Adipocyte (in vitro differentiated cells): Measurements from ENCODE around the gene OR2AJ1.
A peak's percentile ranks its signal among the peaks of the same experiment; 100 is the strongest.

Source experiments
- DNase-seq: peaks from one replicate; pipeline ENCODE4 v3.0.0-alpha.2; 2015; ENCODE audit warnings: low read depth
- H3K27me3 ChIP-seq: replicated peaks from 2 replicates; pipeline ENCODE4 v1.7.0; 2013; ENCODE audit warnings: mild to moderate bottlenecking, low read length, moderate library complexity; ENCODE audit not compliant: control insufficient read depth, insufficient read depth
- H3K36me3 ChIP-seq: 2 replicates; pipeline ENCODE4 v1.7.0; 2013; ENCODE audit warnings: low read length, mild to moderate bottlenecking, moderate library complexity; ENCODE audit not compliant: control insufficient read depth, insufficient read depth, severe bottlenecking
- H3K4me1 ChIP-seq: 2 replicates; pipeline ENCODE4 v1.7.0; 2013; ENCODE audit warnings: mild to moderate bottlenecking, low read length, moderate library complexity; ENCODE audit not compliant: control insufficient read depth, insufficient read depth
- H3K4me3 ChIP-seq: 2 replicates; pipeline ENCODE4 v1.7.0; 2013; ENCODE audit warnings: mild to moderate bottlenecking, low read length, moderate library complexity
- H3K9ac ChIP-seq: 2 replicates; pipeline ENCODE4 v1.7.0; 2013; ENCODE audit warnings: mild to moderate bottlenecking, low read length, moderate library complexity
- H3K9me3 ChIP-seq: 2 replicates; pipeline ENCODE4 v1.7.0; 2013; ENCODE audit warnings: mild to moderate bottlenecking, low read length, moderate library complexity; ENCODE audit not compliant: control insufficient read depth

Gene OR2AJ1, protein sequence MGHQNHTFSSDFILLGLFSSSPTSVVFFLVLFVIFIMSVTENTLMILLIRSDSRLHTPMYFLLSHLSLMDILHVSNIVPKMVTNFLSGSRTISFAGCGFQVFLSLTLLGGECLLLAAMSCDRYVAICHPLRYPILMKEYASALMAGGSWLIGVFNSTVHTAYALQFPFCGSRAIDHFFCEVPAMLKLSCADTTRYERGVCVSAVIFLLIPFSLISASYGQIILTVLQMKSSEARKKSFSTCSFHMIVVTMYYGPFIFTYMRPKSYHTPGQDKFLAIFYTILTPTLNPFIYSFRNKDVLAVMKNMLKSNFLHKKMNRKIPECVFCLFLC

DNA sequence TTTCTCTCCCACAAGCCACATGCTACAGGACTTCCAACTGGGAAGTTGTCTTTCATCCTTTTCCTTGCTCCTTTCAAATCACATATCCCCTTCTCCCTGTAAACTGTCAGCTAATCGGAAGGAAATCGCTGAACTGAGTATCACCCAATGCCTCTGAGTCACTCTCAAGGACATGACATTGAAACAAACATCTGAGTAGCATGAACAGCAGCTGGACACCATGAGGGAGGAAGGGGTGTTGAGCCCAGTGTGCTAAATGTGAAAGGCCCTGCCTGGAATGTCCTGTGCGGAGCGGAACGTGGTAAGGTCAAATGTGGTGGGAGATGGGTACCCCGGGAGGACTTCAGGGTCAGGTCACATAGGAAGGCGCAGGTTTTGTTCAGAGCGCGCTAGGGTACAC is at the start of gene OR2AJ1:
Gene OR2AJ1, plus strand, starts transcription at position 22 of the 400 bp plus-strand sequence. CDS start 8,880 bp downstream, outside the sequence.
- no peak within 1 kb of the TSS for H3K9ac ChIP-seq
- no peak for DNase-seq
- no peak within 1 kb of the TSS for H3K4me3 ChIP-seq
- H3K27me3 ChIP-seq = no peaks in the 10 kb centered on the region
- H3K36me3 ChIP-seq = no peaks in the 10 kb centered on the region
- no peaks in the 10 kb centered on the region for H3K4me1 ChIP-seq
- H3K9me3 ChIP-seq = no peaks in the 10 kb centered on the region

GRCh38 chr1:247883346-247883745 is 41.3 kb upstream of the OR2AJ1 start:
- Histone ChIP-seq H3K27me3 (no peaks in the 10 kb centered on the region), H3K9ac (no peak overlapping the region), H3K4me1 (no peaks in the 10 kb centered on the region), H3K36me3 (no peaks in the 10 kb centered on the region), H3K4me3 (no peak overlapping the region), H3K9me3 (no peaks in the 10 kb centered on the region)
- no peak for DNase-seq

GRCh38 chr1:247884797-247885413 is 39.8 kb upstream of the OR2AJ1 start:
- H3K9me3 ChIP-seq = no peaks in the 10 kb centered on the region
- no peak for DNase-seq
- no peak overlapping the region for H3K4me3 ChIP-seq
- H3K27me3 ChIP-seq = no peaks in the 10 kb centered on the region
- no peaks in the 10 kb centered on the region for H3K4me1 ChIP-seq
- H3K9ac ChIP-seq = no peak overlapping the region
- no peaks in the 10 kb centered on the region for H3K36me3 ChIP-seq

- no peak within 1 kb of the TSS for H3K9ac ChIP-seq
- no peaks in the 10 kb centered on the region for H3K36me3 ChIP-seq
- DNase-seq = no peak
- no peaks in the 10 kb centered on the region for H3K9me3 ChIP-seq
- no peaks in the 10 kb centered on the region for H3K27me3 ChIP-seq
- no peak within 1 kb of the TSS for H3K4me3 ChIP-seq
- no peaks in the 10 kb centered on the region for H3K4me1 ChIP-seq
Observed at GRCh38 chr1:247895163-247895637, 29.5 kb upstream of the OR2AJ1 start, which contains the start of gene OR2W3. Gene OR2W3 (plus strand): TSS chr1:247895587. CDS start chr1:247895587, 0 bp downstream.

- H3K27me3 ChIP-seq = no peaks in the 10 kb centered on the region
- no peak overlapping the region for H3K4me3 ChIP-seq
- DNase-seq = no peak
Observed at GRCh38 chr1:247895976-247896375, 28.7 kb upstream of the OR2AJ1 start.

GRCh38 chr1:247904122-247904521 is 20.6 kb upstream of the OR2AJ1 start:
- Histone ChIP-seq H3K9ac (no peak overlapping the region), H3K4me3 (no peak overlapping the region), H3K27me3 (no peaks in the 10 kb centered on the region), H3K4me1 (no peaks in the 10 kb centered on the region), H3K9me3 (no peaks in the 10 kb centered on the region), H3K36me3 (no peaks in the 10 kb centered on the region)
- DNase-seq = no peak

More at GRCh38 chr1:247895976-247896375, 28.7 kb upstream of the OR2AJ1 start:
- Histone ChIP-seq H3K36me3 (no peaks in the 10 kb centered on the region), H3K9me3 (no peaks in the 10 kb centered on the region), H3K4me1 (no peaks in the 10 kb centered on the region), H3K9ac (no peak overlapping the region)

GRCh38 chr1:247905181-247905580 is 19.5 kb upstream of the OR2AJ1 start:
- Histone ChIP-seq H3K36me3 (no peaks in the 10 kb centered on the region), H3K27me3 (no peaks in the 10 kb centered on the region), H3K9me3 (no peaks in the 10 kb centered on the region), H3K9ac (no peak overlapping the region), H3K4me3 (no peak overlapping the region), H3K4me1 (no peaks in the 10 kb centered on the region)
- DNase-seq = no peak

- Histone ChIP-seq H3K9me3 (no peaks in the 10 kb centered on the region), H3K4me3 (no peak overlapping the region), H3K27me3 (no peaks in the 10 kb centered on the region), H3K36me3 (no peaks in the 10 kb centered on the region), H3K9ac (no peak overlapping the region), H3K4me1 (no peaks in the 10 kb centered on the region)
- DNase-seq = no peak
Observed at GRCh38 chr1:247905910-247906503, 18.7 kb upstream of the OR2AJ1 start.

GRCh38 chr1:247906504-247907047 is 18.1 kb upstream of the OR2AJ1 start:
- Histone ChIP-seq H3K4me3 (peak overlapping the region; percentile 54), H3K9ac (peak overlapping the region; percentile 56), H3K27me3 (no peaks in the 10 kb centered on the region), H3K36me3 (no peaks in the 10 kb centered on the region), H3K9me3 (no peaks in the 10 kb centered on the region), H3K4me1 (no peaks in the 10 kb centered on the region)
- DNase-seq = peak; percentile 15

DNA sequence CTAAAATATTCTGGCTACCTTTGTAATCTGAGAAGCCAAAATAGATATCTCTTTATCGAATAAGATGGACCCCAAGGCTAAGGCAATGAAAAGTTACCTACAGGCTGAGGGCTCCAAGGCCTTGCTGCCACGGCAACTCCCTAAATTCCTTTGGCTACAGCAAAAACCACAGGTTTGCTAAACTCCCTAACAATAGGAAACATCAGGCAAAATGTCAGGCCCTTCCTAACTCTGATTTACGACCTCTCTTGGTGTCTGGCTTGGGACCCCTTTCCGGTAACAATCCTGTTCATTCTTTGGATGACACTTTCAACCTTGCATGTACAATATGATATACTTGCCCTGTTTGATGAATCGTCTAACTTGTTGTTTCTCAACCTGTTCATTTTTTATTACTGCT is 15.9 kb upstream of the OR2AJ1 start:
- no peak for DNase-seq
- H3K27me3 ChIP-seq = no peaks in the 10 kb centered on the region
- no peaks in the 10 kb centered on the region for H3K9me3 ChIP-seq
- H3K36me3 ChIP-seq = no peaks in the 10 kb centered on the region
- no peak overlapping the region for H3K9ac ChIP-seq
- no peak overlapping the region for H3K4me3 ChIP-seq
- no peaks in the 10 kb centered on the region for H3K4me1 ChIP-seq

DNA sequence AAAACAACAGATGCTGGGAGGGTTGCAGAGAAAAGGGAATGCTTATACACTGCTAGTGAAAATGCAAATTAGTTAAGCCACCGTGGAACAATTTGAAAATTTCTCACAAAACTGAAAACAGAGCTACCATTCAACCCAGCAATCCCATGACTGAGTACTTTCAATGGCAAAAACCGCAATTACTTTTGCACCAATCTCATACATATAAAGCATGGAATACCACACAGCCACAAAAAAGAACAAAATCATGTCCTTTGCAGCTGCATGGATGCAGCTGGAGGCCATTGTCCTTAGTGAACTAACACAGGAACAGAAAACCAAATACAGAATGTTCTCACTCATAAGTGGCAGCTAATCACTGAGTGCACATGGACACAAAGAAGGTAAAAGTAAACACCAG is 10.9 kb upstream of the OR2AJ1 start:
- Histone ChIP-seq H3K4me3 (no peak overlapping the region), H3K36me3 (no peaks in the 10 kb centered on the region), H3K4me1 (no peaks in the 10 kb centered on the region), H3K9ac (no peak overlapping the region), H3K9me3 (no peaks in the 10 kb centered on the region), H3K27me3 (no peaks in the 10 kb centered on the region)
- no peak for DNase-seq
